WTC11 (cell line): Measurements from ENCODE around the gene PDZD7. TPM values are rescaled to one million over a fixed set of nuclear protein-coding genes. Genes with fewer than 3 reads are reported as not detected.
A peak's percentile ranks its signal among the peaks of the same experiment; 100 is the strongest.

Source experiments
- ATAC-seq: fragments of 200-7000 bp; cut with Tn5 transposase; 2 replicates; pipeline ENCODE4 v1.10.0; 2021; ENCODE audit warnings: mild to moderate bottlenecking, moderate library complexity
- CTCF ChIA-PET: fragments of 300-600 bp; sonication (Branson Sonifier 250); formaldehyde crosslinking; loops from one replicate; lab custom pipeline; 2021; ENCODE audit warnings: antibody characterized with exemption; lab: Charles Lee
- POLR2A ChIA-PET: fragments of 350-600 bp; sonication (Branson Sonifier 250); formaldehyde crosslinking; loops from one replicate; lab custom pipeline; 2021; ENCODE audit warnings: antibody characterized with exemption; lab: Charles Lee
- DNase-seq: peaks from one replicate; pipeline ENCODE4 v3.0.0; 2021; ENCODE audit warnings: low spot score
- H3K27ac Mint-ChIP-seq: 2 replicates; pipeline ENCODE4 v1.8.0; 2021; ENCODE audit warnings: mixed read lengths
- H3K27me3 Mint-ChIP-seq: 2 replicates; pipeline ENCODE4 v1.8.0; 2021; ENCODE audit warnings: low read depth, mild to moderate bottlenecking, moderate library complexity, mixed read lengths
- H3K36me3 Mint-ChIP-seq: 2 replicates; pipeline ENCODE4 v1.8.0; 2021; ENCODE audit warnings: mixed read lengths
- H3K4me1 Mint-ChIP-seq: 2 replicates; pipeline ENCODE4 v1.8.0; 2022; ENCODE audit warnings: mixed read lengths
- H3K4me3 Mint-ChIP-seq: 2 replicates; pipeline ENCODE4 v1.8.0; 2021; ENCODE audit warnings: mild to moderate bottlenecking, moderate library complexity, mixed read lengths
- H3K9me3 Mint-ChIP-seq: 2 replicates; pipeline ENCODE4 v1.8.0; 2021; ENCODE audit warnings: mixed read lengths
- ATF1 ChIP-seq: sonication (generic); formaldehyde crosslinking; IDR thresholded peaks from 2 replicates; pipeline ENCODE4 v1.8.1; 2023; ENCODE audit warnings: mild to moderate bottlenecking, moderate library complexity, missing genetic modification reagents
- CREB1 ChIP-seq: sonication (generic); formaldehyde crosslinking; IDR thresholded peaks from 2 replicates; pipeline ENCODE4 v1.8.0; 2023; ENCODE audit warnings: mild to moderate bottlenecking, missing genetic modification reagents
- CREM ChIP-seq: sonication (generic); formaldehyde crosslinking; IDR thresholded peaks from 2 replicates; pipeline ENCODE4 v1.8.1; 2022; ENCODE audit warnings: mild to moderate bottlenecking, missing genetic modification reagents, moderate library complexity
- CTCF ChIP-seq: fragments of 200-600 bp; IDR thresholded peaks from 2 replicates; pipeline ENCODE4 v1.8.0; 2022; ENCODE audit warnings: antibody characterized with exemption
- E2F1 ChIP-seq: sonication (generic); formaldehyde crosslinking; IDR thresholded peaks from 2 replicates; pipeline ENCODE4 v1.8.0; 2022; ENCODE audit warnings: mild to moderate bottlenecking, missing genetic modification reagents
- EMX1 ChIP-seq: fragments of 250-450 bp; sonication (Bioruptor Pico); IDR thresholded peaks from 2 replicates; pipeline ENCODE4 v1.8.0; 2021; ENCODE audit warnings: mild to moderate bottlenecking
- ESRRA ChIP-seq: sonication (generic); formaldehyde crosslinking; IDR thresholded peaks from 2 replicates; pipeline ENCODE4 v1.8.1; 2022; ENCODE audit warnings: mild to moderate bottlenecking, missing genetic modification reagents, borderline replicate concordance
- ETV6 ChIP-seq: sonication (generic); formaldehyde crosslinking; IDR thresholded peaks from 2 replicates; pipeline ENCODE4 v1.8.1; 2022; ENCODE audit warnings: mild to moderate bottlenecking, missing genetic modification reagents
- FOXK1 ChIP-seq: sonication (generic); formaldehyde crosslinking; IDR thresholded peaks from 2 replicates; pipeline ENCODE4 v1.8.0; 2022; ENCODE audit warnings: mild to moderate bottlenecking, moderate library complexity, missing genetic modification reagents
- GABPB1 ChIP-seq: sonication (generic); formaldehyde crosslinking; IDR thresholded peaks from 2 replicates; pipeline ENCODE4 v1.8.1; 2023; ENCODE audit warnings: mild to moderate bottlenecking, missing genetic modification reagents
- IRF2 ChIP-seq: sonication (generic); formaldehyde crosslinking; IDR thresholded peaks from 2 replicates; pipeline ENCODE4 v1.8.0; 2022; ENCODE audit warnings: low read depth, missing genetic modification reagents, borderline replicate concordance
- KAT7 ChIP-seq: sonication (generic); formaldehyde crosslinking; IDR thresholded peaks from 2 replicates; pipeline ENCODE4 v1.8.1; 2023; ENCODE audit warnings: missing genetic modification reagents, mild to moderate bottlenecking, borderline replicate concordance
- MYBL2 ChIP-seq: sonication (generic); formaldehyde crosslinking; IDR thresholded peaks from 2 replicates; pipeline ENCODE4 v1.8.1; 2023; ENCODE audit warnings: mild to moderate bottlenecking, moderate library complexity, missing genetic modification reagents
- PREB ChIP-seq: sonication (generic); formaldehyde crosslinking; IDR thresholded peaks from 2 replicates; pipeline ENCODE4 v1.8.1; 2022; ENCODE audit warnings: mild to moderate bottlenecking, missing genetic modification reagents, moderate library complexity, borderline replicate concordance
- SP1 ChIP-seq: sonication (generic); formaldehyde crosslinking; conservative IDR thresholded peaks from 2 replicates; pipeline ENCODE4 v1.8.1; 2022; ENCODE audit warnings: missing genetic modification reagents
- TEAD1 ChIP-seq: sonication (generic); formaldehyde crosslinking; IDR thresholded peaks from 2 replicates; pipeline ENCODE4 v1.8.0; 2022; ENCODE audit warnings: mild to moderate bottlenecking, missing genetic modification reagents
- ZNF219 ChIP-seq: sonication (generic); formaldehyde crosslinking; IDR thresholded peaks from 2 replicates; pipeline ENCODE4 v1.8.0; 2023; ENCODE audit warnings: missing genetic modification reagents, mild to moderate bottlenecking, borderline replicate concordance
- ZNF317 ChIP-seq: sonication (generic); formaldehyde crosslinking; IDR thresholded peaks from 2 replicates; pipeline ENCODE4 v1.8.1; 2023; ENCODE audit warnings: low read depth, mild to moderate bottlenecking, moderate library complexity, missing genetic modification reagents, borderline replicate concordance
- ZNF396 ChIP-seq: fragments of 250-450 bp; sonication (Bioruptor Pico); IDR thresholded peaks from 2 replicates; pipeline ENCODE4 v1.8.0; 2021; ENCODE audit warnings: mild to moderate bottlenecking, moderate library complexity, borderline replicate concordance
- ZNF416 ChIP-seq: fragments of 250-450 bp; sonication (Bioruptor Pico); IDR thresholded peaks from 2 replicates; pipeline ENCODE4 v1.9.0; 2021; ENCODE audit warnings: mild to moderate bottlenecking, inconsistent platforms
- ZNF671 ChIP-seq: fragments of 250-450 bp; sonication (Bioruptor Pico); IDR thresholded peaks from 2 replicates; pipeline ENCODE4 v1.8.0; 2021; ENCODE audit warnings: mild to moderate bottlenecking
- total RNA-seq: library from RNA; stranded (reverse); gene quantifications from 3 replicates; pipeline ENCODE4 v1.2.3, GENCODE V29; 2021
- TF ChIP-seq, protein P1 (sequence below): fragments of 250-450 bp; sonication (Bioruptor Pico); conservative IDR thresholded peaks from 2 replicates; pipeline ENCODE4 v1.9.0; 2021; ENCODE audit warnings: mild to moderate bottlenecking
- TF ChIP-seq, protein P2 (sequence below): sonication (generic); formaldehyde crosslinking; IDR thresholded peaks from 2 replicates; pipeline ENCODE4 v1.8.1; 2023; ENCODE audit warnings: mild to moderate bottlenecking, missing genetic modification reagents, moderate library complexity
- TF ChIP-seq, protein P3 (sequence below): sonication (generic); formaldehyde crosslinking; IDR thresholded peaks from 2 replicates; pipeline ENCODE4 v1.8.1; 2023; ENCODE audit warnings: mild to moderate bottlenecking, missing genetic modification reagents

Gene PDZD7
- total RNA-seq, 1 experiment from 2014 or later, result 2.6 TPM

DNA sequence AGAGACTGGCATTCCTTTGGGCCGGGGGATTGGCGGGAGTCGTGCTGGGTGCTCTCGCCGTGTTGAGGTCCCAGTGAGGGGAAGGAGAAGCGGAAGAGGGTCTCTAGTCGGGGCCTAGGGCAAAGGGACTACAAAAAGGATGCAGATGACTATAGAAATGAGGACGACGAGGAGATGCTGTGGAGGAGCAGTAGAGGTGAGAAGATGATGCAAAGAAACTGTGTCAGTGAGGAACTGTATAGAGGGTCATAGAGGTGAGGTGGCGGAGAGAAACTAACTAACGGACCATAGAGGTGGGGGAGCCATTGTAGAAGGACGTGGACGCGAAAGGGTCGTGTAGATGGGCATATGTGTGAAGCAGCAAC, 43.3 kb downstream of the PDZD7 start:
- ChIA-PET POLR2A (interaction anchor here (1.3 kb wide), 1 partner anchor 9 kb away, joined by 5 read pairs; no protein-coding TSS in a partner anchor), CTCF (interaction anchor here (1.0 to 4.5 kb wide), 8 partner anchors 10 to 418 kb away, joined by 3 to 28 read pairs (median 5); partner anchors contain the start of genes PDZD7 and SFXN3)
- no peaks in the 10 kb centered on the region for H3K27me3 Mint-ChIP-seq
- DNase-seq (no peak), ATAC-seq (no peak)
- peak overlapping the region; percentile 93 for H3K4me3 Mint-ChIP-seq
- peak overlapping the region; percentile 93 for H3K27ac Mint-ChIP-seq
- H3K36me3 Mint-ChIP-seq, result peaks cover 26% of the 10 kb centered on the region
- peak; percentile 21; the same call in 1 of the 2 replicates for TF ChIP-seq MYBL2 (CRISPR knock-in tag)
- TF ChIP-seq KAT7, result no peak
- TF ChIP-seq IRF2 (CRISPR knock-in tag), result no peak
- TF ChIP-seq, protein P1, sequence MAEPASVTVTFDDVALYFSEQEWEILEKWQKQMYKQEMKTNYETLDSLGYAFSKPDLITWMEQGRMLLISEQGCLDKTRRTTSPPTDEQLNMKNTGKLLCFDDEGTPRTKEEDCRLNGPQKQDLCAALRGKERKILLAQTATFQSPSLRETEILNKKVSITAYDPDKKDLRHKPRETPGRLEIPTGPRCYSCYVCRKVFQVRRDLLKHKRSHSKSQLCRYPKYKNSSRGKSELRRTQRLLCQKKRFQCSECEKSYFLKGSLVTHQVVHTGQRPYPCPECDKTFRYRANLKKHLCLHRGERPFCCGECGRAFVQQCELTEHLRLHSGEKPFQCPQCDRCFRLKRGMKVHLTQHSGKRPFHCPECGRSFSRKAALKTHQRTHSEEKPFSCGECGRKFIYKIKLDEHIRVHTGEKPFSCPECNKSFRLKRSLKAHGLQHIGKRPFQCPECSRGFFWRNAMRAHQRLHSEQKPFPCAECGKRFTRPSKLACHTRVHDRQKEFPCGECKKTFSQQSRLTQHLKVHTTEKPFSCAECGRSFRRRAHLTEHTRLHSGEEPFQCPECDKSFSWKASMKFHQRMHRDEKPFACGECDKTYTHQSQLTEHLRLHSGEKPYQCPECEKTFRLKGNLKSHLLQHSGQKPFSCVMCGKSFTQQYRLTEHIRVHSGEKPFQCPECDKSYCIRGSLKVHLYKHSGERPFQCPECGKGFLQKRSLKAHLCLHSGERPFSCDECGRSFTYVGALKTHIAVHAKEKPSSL (CRISPR knock-in tag), result no peak
- TF ChIP-seq, protein P2, sequence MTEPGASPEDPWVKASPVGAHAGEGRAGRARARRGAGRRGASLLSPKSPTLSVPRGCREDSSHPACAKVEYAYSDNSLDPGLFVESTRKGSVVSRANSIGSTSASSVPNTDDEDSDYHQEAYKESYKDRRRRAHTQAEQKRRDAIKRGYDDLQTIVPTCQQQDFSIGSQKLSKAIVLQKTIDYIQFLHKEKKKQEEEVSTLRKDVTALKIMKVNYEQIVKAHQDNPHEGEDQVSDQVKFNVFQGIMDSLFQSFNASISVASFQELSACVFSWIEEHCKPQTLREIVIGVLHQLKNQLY, result no peak
- TF ChIP-seq, protein P3, sequence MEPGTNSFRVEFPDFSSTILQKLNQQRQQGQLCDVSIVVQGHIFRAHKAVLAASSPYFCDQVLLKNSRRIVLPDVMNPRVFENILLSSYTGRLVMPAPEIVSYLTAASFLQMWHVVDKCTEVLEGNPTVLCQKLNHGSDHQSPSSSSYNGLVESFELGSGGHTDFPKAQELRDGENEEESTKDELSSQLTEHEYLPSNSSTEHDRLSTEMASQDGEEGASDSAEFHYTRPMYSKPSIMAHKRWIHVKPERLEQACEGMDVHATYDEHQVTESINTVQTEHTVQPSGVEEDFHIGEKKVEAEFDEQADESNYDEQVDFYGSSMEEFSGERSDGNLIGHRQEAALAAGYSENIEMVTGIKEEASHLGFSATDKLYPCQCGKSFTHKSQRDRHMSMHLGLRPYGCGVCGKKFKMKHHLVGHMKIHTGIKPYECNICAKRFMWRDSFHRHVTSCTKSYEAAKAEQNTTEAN (CRISPR knock-in tag), result 0 out of 2 replicates have a peak, but pooled peaks have one; percentile 17
- TF ChIP-seq EMX1, result no peak
- TF ChIP-seq ATF1 (CRISPR knock-in tag), result no peak
- TF ChIP-seq GABPB1 (CRISPR knock-in tag), result peak; percentile 5; the same call in 1 of the 2 replicates
- H3K9me3 Mint-ChIP-seq, result no peaks in the 10 kb centered on the region
- H3K4me1 Mint-ChIP-seq, result peaks cover 13% of the 10 kb centered on the region

GRCh38 chr10:100986952-100987684, 43.8 kb downstream of the PDZD7 start, which contains the start of the genes MRPL43 and TWNK:
Gene MRPL43, minus strand, starts transcription at chr10:100987497. Its CDS starts 54 bp downstream, at chr10:100987443.
Gene TWNK, plus strand, starts transcription at chr10:100987543. Its CDS starts 668 bp downstream, at chr10:100988211.
- CTCF ChIA-PET, result interaction anchor here (0.8 to 4.5 kb wide), 10 partner anchors 10 to 109 kb away, joined by 3 to 28 read pairs (median 5); partner anchors contain the start of genes PDZD7, SEMA4G, SFXN3 and SLF2
- DNase-seq (peak; percentile 88), ATAC-seq (peak; percentile 86)
- Mint-ChIP-seq H3K4me3 (peak within 1 kb of the TSS; percentile 93), H3K27ac (peak within 1 kb of the TSS; percentile 93), H3K36me3 (peaks cover 24% of the 10 kb centered on the region), H3K4me1 (peaks cover 13% of the 10 kb centered on the region), H3K27me3 (no peaks in the 10 kb centered on the region), H3K9me3 (no peaks in the 10 kb centered on the region)
- POLR2A ChIA-PET, result interaction anchor here (1.3 kb wide), 1 partner anchor 10 kb away, joined by 5 read pairs; no protein-coding TSS in a partner anchor
- TF ChIP-seq, protein P3 (CRISPR knock-in tag), result 0 out of 2 replicates have a peak, but pooled peaks have one; percentile 49
- TF ChIP-seq FOXK1 (CRISPR knock-in tag) (peak; percentile 100), ETV6 (peak; percentile 98), PREB (CRISPR knock-in tag) (no peak), SP1 (CRISPR knock-in tag) (peak; percentile 87), MYBL2 (CRISPR knock-in tag) (peak; percentile 84), ESRRA (CRISPR knock-in tag) (0 out of 2 replicates have a peak, but pooled peaks have one; percentile 27), CTCF (no peak), EMX1 (no peak), ZNF396 (CRISPR knock-in tag) (no peak), CREM (CRISPR knock-in tag) (no peak), TEAD1 (CRISPR knock-in tag) (no peak), ZNF219 (CRISPR knock-in tag) (no peak), E2F1 (CRISPR knock-in tag) (no peak), CREB1 (peak; percentile 75; the same call in 1 of the 2 replicates), ZNF317 (CRISPR knock-in tag) (no peak), ZNF671 (CRISPR knock-in tag) (no peak), ZNF416 (CRISPR knock-in tag) (no peak)
